ENCODE measurements around the gene CHD3.
"Not testable (repeated sequence)": the region's sequence is repeated elsewhere in the genome, so short reads cannot be mapped to it uniquely, and the experiment has no call there.

Gene CHD3

GRCh38 chr17:7940034-7940433, 51.4 kb downstream of the CHD3 start:
- no peak for DNase-seq

- DNase-seq: no peak
Observed at GRCh38 chr17:7940743-7941142, 52.2 kb downstream of the CHD3 start.

- DNase-seq: no peak
Observed at GRCh38 chr17:7943291-7943690, 54.7 kb downstream of the CHD3 start.

GRCh38 chr17:7944326-7944725, 55.7 kb downstream of the CHD3 start:
- DNase-seq: no peak

- DNase-seq: no peak
Observed at GRCh38 chr17:7945651-7946050, 57.1 kb downstream of the CHD3 start.

- no peak for DNase-seq
Observed at GRCh38 chr17:7946441-7946840, 57.9 kb downstream of the CHD3 start.

- DNase-seq: no peak
Observed at GRCh38 chr17:7947651-7948050, 59.1 kb downstream of the CHD3 start.

GRCh38 chr17:7950578-7950977, 62.0 kb downstream of the CHD3 start:
- DNase-seq: no peak

GRCh38 chr17:7951143-7951792, 62.7 kb downstream of the CHD3 start:
- DNase-seq: no peak

GRCh38 chr17:7953266-7953665, 64.7 kb downstream of the CHD3 start:
- not testable (repeated sequence) for DNase-seq

GRCh38 chr17:7955414-7956227, 67.0 kb downstream of the CHD3 start:
- no peak for DNase-seq

GRCh38 chr17:7956228-7956965, 67.8 kb downstream of the CHD3 start:
- DNase-seq: no peak

- no peak for DNase-seq
Observed at GRCh38 chr17:7959503-7960253, 71.1 kb downstream of the CHD3 start.

- DNase-seq: no peak
Observed at GRCh38 chr17:7961421-7961820, 72.8 kb downstream of the CHD3 start.

Data from NCI-H1436 (cell line).